ENCODE data around the gene TNFRSF11A.

Gene TNFRSF11A

DNA sequence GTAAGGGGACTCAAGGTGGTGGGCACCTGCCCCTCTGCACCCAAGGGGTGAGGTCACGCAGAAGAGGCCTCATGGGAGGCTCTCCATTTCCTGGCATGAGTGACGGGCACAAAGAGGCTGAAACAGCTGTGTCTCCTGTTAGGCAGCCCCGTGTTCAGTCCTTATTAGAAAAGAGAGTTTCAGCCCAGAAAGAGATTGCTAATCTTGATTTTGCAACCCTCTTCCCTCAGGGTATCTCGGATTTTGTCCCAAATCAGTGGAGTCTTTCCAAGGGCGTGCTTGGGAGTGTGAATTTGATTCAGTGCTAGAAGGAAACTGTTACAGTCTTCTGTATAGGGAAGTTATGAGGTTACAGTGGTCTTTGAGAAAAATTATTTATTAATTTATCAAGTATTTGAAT is 10.4 kb downstream of the TNFRSF11A start:
- no peak overlapping the region for H3K4me3 ChIP-seq (replicated peaks; ENCODE audit: insufficient read depth, low read length)
- no peak overlapping the region for H3K27ac ChIP-seq (replicated peaks)
- DNase-seq (ENCODE audit: low read depth in 1 of 2, low spot score in 1 of 2), result no peak
- H3K27me3 ChIP-seq (ENCODE audit: insufficient read depth, poor library complexity, severe bottlenecking), result peaks cover 4% of the 10 kb centered on the region
- TF ChIP-seq, protein P1, sequence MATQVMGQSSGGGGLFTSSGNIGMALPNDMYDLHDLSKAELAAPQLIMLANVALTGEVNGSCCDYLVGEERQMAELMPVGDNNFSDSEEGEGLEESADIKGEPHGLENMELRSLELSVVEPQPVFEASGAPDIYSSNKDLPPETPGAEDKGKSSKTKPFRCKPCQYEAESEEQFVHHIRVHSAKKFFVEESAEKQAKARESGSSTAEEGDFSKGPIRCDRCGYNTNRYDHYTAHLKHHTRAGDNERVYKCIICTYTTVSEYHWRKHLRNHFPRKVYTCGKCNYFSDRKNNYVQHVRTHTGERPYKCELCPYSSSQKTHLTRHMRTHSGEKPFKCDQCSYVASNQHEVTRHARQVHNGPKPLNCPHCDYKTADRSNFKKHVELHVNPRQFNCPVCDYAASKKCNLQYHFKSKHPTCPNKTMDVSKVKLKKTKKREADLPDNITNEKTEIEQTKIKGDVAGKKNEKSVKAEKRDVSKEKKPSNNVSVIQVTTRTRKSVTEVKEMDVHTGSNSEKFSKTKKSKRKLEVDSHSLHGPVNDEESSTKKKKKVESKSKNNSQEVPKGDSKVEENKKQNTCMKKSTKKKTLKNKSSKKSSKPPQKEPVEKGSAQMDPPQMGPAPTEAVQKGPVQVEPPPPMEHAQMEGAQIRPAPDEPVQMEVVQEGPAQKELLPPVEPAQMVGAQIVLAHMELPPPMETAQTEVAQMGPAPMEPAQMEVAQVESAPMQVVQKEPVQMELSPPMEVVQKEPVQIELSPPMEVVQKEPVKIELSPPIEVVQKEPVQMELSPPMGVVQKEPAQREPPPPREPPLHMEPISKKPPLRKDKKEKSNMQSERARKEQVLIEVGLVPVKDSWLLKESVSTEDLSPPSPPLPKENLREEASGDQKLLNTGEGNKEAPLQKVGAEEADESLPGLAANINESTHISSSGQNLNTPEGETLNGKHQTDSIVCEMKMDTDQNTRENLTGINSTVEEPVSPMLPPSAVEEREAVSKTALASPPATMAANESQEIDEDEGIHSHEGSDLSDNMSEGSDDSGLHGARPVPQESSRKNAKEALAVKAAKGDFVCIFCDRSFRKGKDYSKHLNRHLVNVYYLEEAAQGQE (IDR thresholded peaks at IDR 0.05; ENCODE audit: insufficient replicate concordance, low read depth), result no peak
- no peak for TF ChIP-seq POLR2AphosphoS5 (IDR thresholded peaks at IDR 0.05; ENCODE audit: low read depth)
- TF ChIP-seq, protein P2, sequence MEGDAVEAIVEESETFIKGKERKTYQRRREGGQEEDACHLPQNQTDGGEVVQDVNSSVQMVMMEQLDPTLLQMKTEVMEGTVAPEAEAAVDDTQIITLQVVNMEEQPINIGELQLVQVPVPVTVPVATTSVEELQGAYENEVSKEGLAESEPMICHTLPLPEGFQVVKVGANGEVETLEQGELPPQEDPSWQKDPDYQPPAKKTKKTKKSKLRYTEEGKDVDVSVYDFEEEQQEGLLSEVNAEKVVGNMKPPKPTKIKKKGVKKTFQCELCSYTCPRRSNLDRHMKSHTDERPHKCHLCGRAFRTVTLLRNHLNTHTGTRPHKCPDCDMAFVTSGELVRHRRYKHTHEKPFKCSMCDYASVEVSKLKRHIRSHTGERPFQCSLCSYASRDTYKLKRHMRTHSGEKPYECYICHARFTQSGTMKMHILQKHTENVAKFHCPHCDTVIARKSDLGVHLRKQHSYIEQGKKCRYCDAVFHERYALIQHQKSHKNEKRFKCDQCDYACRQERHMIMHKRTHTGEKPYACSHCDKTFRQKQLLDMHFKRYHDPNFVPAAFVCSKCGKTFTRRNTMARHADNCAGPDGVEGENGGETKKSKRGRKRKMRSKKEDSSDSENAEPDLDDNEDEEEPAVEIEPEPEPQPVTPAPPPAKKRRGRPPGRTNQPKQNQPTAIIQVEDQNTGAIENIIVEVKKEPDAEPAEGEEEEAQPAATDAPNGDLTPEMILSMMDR (IDR thresholded peaks at IDR 0.05; ENCODE audit: insufficient read depth, low read length), result no peak
- TF ChIP-seq GABPA (IDR thresholded peaks at IDR 0.05; ENCODE audit: low read depth), result no peak
- TF ChIP-seq SPI1 (IDR thresholded peaks at IDR 0.05; ENCODE audit: borderline replicate concordance, low read depth), result no peak

DNA sequence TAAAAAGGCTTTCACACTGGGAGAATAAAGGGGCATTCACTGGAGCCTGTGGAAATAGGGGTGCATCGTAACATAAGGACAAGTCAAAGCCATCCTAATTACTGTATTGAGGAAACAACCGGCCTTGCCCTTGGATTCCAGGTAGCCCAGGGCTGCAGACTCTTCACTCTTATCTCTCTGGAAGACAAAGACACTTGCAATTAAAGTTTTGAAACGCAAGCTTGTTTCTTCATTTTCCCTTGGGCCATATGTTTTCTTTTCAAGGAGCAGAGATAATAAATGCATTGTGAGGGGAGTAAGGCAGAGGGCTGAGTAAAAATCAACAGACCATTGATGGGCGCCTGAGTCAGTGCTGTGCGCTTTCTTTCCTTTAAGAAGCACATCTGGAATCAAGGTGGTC is 11.5 kb downstream of the TNFRSF11A start:
- H3K4me3 ChIP-seq (replicated peaks; ENCODE audit: insufficient read depth, low read length), result no peak overlapping the region
- TF ChIP-seq SPI1 (IDR thresholded peaks at IDR 0.05; ENCODE audit: borderline replicate concordance, low read depth) (no peak), GABPA (IDR thresholded peaks at IDR 0.05; ENCODE audit: low read depth) (no peak), POLR2AphosphoS5 (IDR thresholded peaks at IDR 0.05; ENCODE audit: low read depth) (no peak)
- TF ChIP-seq, protein P2 (IDR thresholded peaks at IDR 0.05; ENCODE audit: insufficient read depth, low read length), result no peak
- TF ChIP-seq, protein P1 (IDR thresholded peaks at IDR 0.05; ENCODE audit: insufficient replicate concordance, low read depth), result no peak
- no peak for DNase-seq (ENCODE audit: low read depth in 1 of 2, low spot score in 1 of 2)
- no peak overlapping the region for H3K27ac ChIP-seq (replicated peaks)
- H3K27me3 ChIP-seq (ENCODE audit: insufficient read depth, poor library complexity, severe bottlenecking), result peaks cover 4% of the 10 kb centered on the region

DNA sequence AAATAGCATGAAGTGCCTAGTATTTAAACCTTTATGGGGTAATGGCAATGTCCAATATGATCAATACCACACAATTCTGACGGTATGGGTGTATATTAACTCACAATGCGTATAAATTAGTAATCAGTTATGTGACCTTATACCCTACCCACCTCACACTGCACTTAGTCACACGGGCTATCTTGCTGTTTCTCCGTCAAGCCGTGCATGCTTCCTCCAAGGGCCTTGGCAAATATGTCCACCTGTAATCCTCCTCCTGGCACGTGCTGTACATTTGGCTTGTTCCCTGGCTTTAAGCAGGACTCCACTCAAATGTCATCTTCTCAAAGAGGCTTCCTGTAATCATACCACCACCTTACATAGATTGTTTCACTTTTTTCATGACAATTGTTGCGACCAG is 12.2 kb downstream of the TNFRSF11A start:
- no peak for TF ChIP-seq POLR2AphosphoS5 (IDR thresholded peaks at IDR 0.05; ENCODE audit: low read depth)
- TF ChIP-seq, protein P1 (IDR thresholded peaks at IDR 0.05; ENCODE audit: insufficient replicate concordance, low read depth), result no peak
- no peak for TF ChIP-seq SPI1 (IDR thresholded peaks at IDR 0.05; ENCODE audit: borderline replicate concordance, low read depth)
- TF ChIP-seq, protein P2 (IDR thresholded peaks at IDR 0.05; ENCODE audit: insufficient read depth, low read length), result no peak
- TF ChIP-seq GABPA (IDR thresholded peaks at IDR 0.05; ENCODE audit: low read depth), result no peak
- DNase-seq (ENCODE audit: low read depth in 1 of 2, low spot score in 1 of 2), result no peak
- Histone ChIP-seq H3K27ac (replicated peaks) (no peak overlapping the region), H3K4me3 (replicated peaks; ENCODE audit: insufficient read depth, low read length) (no peak overlapping the region), H3K27me3 (ENCODE audit: insufficient read depth, poor library complexity, severe bottlenecking) (peaks cover 4% of the 10 kb centered on the region)

All from HL-60 (cell line).